GM12891 (cell line): ENCODE measurements around the gene GLS.

Source experiments
- POLR2A ChIP-seq: IDR thresholded peaks from 2 replicates; pipeline ENCODE4 v1.6.1; 2011; ENCODE audit warnings: low read depth, low read length, control low read depth
- POLR2AphosphoS5 ChIP-seq: IDR thresholded peaks from 2 replicates; pipeline ENCODE4 v1.6.1; 2011; ENCODE audit warnings: low read depth, low read length, control low read depth
- SPI1 ChIP-seq: IDR thresholded peaks from 2 replicates; pipeline ENCODE4 v1.6.1; 2011; ENCODE audit warnings: low read depth, low read length, control low read depth
- TAF1 ChIP-seq: IDR thresholded peaks from 2 replicates; pipeline ENCODE4 v1.6.1; 2011; ENCODE audit warnings: low read depth, low read length, control low read depth

DNA sequence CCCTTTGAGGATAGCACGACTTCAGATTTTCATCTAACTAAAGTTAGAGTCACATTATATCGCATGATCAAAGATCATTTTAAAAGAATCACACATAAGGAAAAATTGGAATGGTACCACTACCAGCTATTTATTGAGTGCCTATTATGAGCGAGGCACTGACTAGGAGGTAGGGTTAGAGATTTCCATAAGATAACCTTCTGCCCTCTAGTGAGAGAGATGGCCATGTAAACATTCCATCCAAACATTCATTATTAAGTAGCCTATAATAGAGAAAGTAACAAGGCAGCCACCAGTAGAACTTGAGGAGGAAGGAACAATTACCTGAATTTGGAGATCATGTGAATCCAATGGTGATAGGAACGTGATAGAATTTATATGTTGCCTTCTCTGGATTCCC is 25.4 kb upstream of the GLS start:
- TF ChIP-seq POLR2A (no peak), TAF1 (no peak), SPI1 (no peak), POLR2AphosphoS5 (no peak)
